Measurements from ENCODE around the gene KLHL30. TPM values are rescaled to one million over a fixed set of nuclear protein-coding genes. Genes with fewer than 3 reads are reported as not detected.

KLHL30 gene
- total RNA-seq, 1 experiment from 2014 or later = not detected

DNA sequence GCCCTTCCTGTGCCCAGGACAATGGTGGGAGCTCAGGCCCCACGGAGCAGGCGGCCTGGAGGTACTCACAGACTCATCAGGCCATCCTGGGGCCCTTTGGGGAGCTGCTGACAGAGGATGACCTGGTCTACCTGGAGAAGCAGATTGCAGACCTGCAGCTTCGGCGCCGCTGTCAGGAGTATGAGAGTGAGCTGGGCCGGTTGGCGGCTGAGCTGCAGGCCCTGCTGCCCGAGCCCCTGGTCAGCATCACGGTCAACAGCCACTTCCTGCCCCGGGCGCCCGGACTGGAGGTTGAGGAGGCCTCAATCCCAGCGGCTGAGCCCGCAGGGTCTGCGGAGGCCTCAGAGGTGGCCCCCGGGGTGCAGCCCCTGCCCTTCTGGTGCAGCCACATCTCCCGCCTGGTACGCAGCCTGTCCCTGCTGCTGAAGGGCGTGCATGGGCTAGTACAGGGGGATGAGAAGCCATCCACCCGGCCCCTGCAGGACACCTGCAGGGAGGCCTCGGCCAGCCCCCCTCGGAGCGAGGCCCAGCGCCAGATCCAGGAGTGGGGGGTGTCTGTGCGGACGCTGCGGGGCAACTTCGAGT, 8.3 kb upstream of the KLHL30 start:
- DNase-seq (ENCODE audit: low read depth) = no peak

DNA sequence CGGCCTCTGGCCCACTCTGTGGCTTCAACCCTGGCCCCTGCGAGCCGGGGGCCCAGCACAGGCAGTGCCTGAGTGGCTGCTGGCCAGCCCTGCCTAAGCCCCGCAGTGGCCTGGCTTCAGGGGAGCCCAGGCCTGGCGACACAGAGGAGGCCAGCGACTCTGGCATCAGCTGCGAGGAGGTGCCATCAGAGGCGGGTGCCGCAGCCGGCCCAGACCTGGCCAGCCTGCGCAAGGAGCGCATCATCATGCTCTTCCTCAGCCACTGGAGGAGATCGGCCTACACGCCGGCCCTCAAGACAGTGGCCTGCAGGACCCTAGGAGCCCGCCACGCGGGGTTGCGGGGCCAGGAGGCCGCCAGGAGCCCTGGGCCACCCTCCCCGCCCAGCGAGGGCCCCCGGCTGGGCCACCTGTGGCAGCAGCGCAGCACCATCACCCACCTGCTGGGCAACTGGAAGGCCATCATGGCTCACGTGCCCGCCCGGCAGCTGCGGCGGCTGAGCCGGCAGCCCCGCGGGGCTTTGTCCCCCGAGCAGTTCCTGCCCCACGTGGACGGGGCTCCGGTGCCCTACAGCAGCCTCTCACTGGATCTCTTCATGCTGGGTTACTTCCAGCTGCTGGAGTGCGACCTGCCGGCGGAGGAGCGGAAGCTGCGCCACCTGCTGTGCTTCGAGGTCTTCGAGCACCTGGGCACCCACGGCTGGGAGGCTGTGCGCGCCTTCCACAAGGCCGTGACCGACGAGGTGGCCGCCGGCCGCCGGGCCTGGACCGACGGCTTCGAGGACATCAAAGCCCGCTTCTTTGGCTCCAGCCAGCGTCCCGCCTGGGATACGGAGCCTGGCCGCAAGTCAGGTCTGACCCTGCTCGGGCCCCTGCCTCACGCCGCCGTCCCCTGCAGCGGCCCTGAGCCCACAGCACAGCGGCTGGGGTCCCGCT, 7.5 kb upstream of the KLHL30 start:
- DNase-seq (ENCODE audit: low read depth) = no peak

GRCh38 chr2:238131761-238132462, 6.6 kb upstream of the KLHL30 start:
- no peak for DNase-seq (ENCODE audit: low read depth)

GRCh38 chr2:238132463-238133450, 5.7 kb upstream of the KLHL30 start:
- no peak for DNase-seq (ENCODE audit: low read depth)

DNA sequence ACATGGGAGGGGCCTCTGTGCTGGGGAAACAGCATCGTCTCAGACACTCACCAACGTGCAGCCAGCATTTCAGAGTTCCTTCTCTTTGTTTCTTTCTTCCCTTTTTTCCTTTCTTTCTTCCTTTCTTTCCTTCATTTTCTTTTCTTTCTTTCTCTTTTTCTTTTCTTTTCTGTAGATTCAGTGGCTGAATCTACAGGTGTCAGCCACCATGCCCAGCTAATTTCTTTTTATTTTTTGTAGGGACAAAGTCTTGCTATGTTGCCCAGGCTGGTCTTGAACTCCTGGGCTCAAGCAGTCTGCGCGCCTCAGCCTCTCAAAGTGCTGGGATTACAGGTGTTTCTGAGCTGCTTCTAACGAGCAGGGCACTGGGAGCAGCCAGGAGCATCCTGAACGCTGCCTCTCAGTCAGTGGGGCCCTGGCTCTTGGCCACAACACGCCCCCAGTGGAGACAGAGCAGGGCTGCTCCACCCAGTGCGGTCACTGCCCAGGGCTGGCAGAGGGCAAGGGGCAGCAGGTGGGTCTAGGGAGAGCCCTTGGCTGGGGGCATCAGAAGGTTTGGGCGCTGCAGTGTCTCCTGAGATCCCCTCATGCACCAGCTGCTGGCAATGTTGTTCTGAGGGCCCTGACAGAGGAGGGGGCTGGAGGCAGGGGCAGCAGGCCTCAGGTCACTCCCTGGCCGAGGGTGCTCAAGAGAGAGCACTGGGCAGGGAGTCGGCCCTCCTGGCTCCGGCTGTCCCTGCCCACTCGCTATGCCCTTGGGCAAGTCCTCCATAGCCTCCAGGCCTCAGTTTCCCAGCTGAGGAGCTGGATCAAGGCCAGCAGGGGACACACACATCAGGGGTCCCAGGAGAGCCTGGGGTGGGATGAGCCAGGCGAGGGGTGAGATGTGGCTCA, 4.7 kb upstream of the KLHL30 start:
- no peak for DNase-seq (ENCODE audit: low read depth)

DNA sequence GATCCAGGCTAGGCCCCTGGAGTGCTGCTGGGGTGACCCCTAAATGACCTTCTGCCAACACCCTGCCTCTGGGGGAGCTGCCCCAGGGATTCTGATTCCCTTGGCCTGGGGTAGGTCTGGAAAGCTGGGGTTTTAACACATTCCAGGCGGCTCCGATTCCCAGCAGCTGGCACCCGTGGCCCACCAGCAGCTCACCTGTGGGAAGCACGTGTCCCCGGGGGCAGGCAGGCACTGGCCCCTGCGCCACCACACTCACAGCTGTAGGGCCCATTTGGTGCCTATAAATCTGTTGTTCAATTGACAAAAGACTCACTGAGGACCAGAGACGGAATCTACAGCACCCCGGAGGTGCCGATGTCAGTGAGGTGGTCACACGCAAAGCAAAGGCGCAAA, 4.1 kb upstream of the KLHL30 start:
- no peak for DNase-seq (ENCODE audit: low read depth)

DNA sequence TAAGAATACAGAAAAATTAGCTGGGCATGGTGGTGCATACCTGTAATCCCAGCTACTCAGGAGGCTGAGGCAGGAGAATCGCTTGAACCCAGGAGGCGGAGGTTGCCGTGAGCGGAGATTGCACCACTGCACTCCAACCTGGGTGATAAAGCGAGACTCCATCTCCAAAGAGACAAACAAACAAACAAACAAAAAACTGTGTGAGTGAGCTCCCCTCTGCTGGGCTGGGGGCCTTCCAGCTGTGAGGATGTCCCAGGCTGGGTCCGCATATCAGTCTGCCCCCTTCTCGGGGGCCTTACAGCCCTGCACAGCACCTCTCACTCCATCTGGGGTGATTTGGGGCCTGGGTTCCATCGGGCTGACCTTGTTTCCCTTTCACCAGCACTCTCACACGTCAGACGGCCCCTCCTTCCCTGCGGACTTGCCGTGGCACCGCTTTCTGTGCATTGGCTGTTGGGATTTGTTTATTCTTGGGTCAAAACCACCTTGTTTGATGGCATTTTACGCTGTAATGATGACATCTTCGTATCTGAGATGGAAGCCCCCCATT, 2.8 kb upstream of the KLHL30 start:
- no peak for DNase-seq (ENCODE audit: low read depth)

GRCh38 chr2:238136820-238137537, 1.5 kb upstream of the KLHL30 start:
- DNase-seq (ENCODE audit: low read depth) = peak; percentile 52

- no peak for DNase-seq (ENCODE audit: low read depth)
These were observed 583 bp upstream of the KLHL30 start for GRCh38 chr2:238137885-238138284.

DNA sequence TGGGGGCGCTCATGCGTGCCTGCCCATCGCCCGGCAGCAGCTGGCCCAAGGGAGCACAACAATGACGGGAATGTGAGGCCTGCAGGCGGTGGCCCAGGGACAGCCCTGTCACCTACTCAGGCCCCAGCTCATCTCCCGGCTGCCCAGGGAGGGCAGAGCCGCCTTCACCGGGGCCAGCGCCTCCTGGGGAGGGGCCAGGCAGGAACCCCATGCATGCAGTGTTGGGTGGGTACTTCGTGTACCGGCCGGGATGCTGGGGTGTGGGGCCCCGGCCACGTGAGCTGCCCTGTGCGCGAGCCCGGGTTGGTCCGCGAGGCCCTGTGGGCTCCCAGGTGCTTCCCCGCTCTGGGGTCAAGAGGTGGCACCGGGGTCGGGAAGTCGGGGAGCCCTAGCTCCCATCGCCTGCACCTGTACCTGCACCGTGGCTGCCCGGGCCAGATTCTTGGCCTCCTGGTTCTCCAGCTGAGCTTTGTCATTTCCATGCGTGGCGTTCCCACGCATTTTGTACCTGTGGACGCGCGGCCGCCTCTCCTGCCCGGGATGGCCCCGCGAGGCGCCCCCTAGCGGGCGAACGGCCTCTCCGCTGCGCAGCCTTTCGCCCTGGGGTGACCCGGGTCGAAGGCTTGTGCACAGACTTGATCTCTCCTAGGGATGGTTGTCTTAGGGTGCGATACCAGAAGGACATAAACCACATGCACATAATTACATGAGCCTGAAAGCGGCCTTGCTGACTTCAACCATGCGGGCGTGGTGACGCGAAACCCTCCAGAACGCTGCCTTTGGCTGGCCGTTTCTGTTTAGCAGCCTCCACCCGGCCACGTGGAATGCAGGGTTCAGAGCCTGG, 950 bp downstream of the KLHL30 start:
- DNase-seq (ENCODE audit: low read depth) = no peak

DNA sequence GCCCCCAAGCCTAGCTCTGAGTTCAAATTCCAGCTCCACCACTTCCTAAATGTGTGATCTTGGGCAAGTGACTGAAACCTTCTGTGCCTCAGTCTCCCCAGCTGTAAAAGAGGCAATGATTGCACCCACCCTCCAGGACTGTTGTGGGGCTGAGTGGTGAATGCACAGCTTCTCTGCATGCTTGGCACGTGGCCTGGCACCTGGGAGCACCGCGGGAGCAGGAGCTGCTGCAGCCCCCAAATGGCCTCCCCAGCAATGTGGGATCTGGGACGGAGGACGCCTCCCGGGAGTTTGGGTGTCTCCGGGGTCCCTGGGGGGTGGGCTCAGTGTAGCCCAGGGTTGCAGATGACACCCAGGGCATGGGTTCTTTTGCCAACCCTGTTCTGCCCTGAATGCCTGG, 1.6 kb downstream of the KLHL30 start:
- no peak for DNase-seq (ENCODE audit: low read depth)

DNA sequence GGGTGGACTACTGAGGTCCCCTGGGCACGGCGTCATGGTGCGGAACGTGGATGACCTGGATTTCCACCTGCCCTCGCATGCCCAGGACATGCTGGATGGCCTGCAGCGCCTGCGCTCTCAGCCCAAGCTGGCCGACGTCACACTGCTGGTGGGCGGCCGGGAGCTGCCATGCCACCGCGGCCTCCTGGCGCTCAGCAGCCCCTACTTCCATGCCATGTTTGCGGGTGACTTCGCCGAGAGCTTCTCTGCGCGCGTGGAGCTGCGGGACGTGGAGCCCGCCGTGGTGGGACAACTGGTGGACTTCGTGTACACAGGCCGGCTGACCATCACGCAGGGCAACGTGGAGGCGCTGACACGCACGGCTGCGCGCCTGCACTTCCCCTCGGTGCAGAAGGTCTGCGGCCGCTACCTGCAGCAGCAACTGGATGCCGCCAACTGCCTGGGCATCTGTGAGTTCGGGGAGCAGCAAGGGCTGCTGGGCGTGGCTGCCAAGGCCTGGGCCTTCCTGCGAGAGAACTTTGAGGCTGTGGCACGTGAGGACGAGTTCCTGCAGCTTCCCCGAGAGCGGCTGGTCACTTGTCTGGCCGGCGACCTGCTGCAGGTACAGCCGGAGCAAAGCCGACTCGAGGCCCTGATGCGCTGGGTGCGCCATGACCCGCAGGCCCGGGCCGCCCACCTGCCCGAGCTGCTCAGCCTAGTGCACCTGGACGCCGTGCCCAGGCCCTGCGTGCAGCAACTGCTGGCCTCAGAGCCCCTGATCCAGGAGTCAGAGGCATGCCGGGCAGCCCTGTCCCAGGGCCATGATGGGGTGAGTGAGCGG, 2.5 kb downstream of the KLHL30 start:
- DNase-seq (ENCODE audit: low read depth) = no peak

DNA sequence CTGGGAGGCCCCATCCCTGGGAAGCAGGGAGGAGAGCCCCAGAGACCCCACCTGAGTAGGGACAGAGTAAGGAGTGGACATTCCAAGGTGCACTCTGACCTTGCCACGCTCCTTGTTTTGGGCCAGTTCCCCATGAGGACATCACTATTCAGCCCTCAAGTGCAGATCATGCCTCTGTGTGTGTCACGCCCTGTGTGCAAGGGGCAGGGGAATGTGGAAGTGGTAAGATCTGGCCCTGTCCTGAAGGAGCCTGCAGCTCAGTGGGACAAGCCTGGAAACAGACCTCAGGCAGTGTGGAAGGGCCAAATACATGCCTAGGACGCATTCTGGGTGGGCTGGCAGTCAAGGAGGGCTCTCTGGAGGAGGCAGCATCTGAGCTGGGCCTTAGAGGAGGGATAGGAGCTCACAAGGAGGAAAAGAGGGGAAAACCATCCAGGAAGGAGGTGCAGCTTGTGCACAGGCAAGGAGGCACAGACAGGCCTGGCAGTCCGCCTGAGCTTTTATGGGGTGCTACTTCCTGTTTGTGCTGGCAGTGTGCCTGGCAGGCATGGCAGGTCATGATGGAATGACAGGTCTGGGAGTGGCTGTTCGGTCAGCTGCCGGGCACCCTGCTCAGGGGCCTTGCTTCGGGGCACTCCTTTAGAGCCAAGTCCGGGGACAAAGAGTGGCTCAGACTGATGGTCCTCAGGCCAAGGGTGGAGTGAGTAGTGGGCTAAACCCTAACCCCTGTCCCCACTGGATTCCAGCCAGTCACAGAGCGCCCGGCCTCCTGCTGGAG, 3.3 kb downstream of the KLHL30 start:
- peak; percentile 61 for DNase-seq (ENCODE audit: low read depth)

DNA sequence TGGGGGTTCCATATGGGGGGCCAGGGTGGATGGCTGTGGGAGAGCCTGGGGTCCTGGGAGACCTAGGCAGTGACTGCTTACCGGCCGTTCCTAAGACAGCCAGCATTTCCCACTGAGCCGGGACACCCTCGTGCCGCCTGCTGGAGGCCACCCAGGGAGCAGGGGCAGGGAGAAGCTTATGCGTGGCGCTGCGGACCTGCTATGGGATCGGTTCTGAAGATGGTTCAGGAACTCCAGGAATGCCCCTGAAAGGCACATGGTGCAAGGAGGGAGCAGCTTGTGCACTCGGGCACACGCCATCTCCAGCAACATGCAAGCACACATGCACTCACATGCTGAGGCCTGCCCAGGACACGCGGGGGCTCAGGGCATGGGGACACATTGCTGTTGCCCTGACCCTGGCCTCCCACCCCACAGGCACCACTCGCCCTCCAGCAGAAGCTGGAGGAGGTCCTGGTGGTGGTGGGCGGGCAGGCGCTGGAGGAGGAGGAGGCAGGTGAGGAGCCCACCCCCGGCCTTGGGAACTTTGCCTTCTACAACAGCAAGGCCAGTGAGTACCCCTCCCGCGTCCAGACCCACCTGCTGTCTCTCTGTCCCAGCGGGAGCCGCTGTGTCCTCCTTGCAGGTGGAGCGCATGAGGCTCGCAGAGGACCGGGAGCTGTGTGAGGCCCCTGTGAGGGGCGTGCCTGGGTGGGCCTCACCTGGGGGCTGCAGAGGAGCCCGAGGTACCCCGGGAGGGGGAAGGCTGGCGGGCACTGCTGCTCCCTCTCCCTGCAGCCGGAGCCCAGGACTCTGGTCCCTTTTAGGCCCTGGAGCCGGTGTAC, 4.1 kb downstream of the KLHL30 start:
- no peak for DNase-seq (ENCODE audit: low read depth)

DNA sequence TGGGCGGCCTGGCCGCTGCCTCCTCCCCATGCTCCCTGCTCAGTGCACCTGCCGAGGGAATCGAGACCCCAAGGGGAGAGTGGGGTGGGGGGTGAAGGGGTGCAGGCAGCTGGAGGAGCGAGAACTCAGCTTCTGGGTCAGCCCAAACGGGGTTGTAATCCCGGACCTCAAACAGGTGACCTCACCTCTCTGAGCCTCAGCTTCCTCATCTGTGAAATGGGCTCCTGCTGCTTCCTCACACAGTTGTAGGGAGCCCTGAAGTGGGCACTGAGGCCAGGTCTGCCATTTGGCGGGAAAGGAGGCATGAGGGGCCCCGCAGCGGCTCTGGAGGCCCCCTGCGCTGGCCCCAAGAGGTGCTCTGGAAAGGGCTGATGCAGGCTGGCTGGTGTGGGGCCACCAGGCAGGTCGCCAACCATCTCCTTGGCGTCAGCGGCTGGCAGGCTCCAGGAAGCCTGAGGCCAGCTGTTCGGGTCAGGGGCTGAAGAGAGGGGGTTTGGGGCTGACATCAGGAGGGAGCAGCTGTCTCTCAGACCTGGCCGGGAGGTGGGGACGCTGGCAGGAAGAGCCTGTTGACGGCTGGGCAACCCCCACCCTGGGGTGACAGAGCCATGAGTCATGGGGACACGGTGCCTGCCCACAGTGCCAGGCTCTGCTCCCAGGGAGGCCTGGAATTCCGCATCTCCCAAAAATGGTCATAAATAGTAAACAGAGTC, 4.9 kb downstream of the KLHL30 start:
- DNase-seq (ENCODE audit: low read depth) = peak; percentile 78
